Measurements from ENCODE around the gene ST3GAL4. TPM values are rescaled to one million over a fixed set of nuclear protein-coding genes. Genes with fewer than 3 reads are reported as not detected.

Gene ST3GAL4
- total RNA-seq, 1 donor from 2014 or later: 41.5 TPM

DNA sequence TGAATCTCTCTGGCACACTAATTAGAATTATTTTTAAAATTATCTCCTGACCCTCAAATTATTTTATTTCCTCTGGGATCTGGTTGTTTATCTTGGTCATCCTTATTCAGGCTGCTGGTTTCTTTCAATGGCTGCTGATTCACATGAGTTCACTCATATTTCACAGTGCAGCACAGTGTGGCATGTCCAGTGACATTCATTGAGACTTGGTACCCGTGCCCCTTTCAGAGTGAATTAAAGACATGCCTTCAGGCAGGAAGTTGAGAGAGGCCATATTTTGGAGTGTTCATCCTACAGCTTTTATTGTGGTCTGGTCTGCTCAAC lies 38.1 kb upstream of the ST3GAL4 start:
- TF ChIP-seq POLR2AphosphoS5 (IDR thresholded peaks at IDR 0.05; ENCODE audit: insufficient read depth in 1 of 2, low read depth in 1 of 2) (no peak), POLR2A (IDR thresholded peaks at IDR 0.05) (no peak)
- TF ChIP-seq, protein P1, sequence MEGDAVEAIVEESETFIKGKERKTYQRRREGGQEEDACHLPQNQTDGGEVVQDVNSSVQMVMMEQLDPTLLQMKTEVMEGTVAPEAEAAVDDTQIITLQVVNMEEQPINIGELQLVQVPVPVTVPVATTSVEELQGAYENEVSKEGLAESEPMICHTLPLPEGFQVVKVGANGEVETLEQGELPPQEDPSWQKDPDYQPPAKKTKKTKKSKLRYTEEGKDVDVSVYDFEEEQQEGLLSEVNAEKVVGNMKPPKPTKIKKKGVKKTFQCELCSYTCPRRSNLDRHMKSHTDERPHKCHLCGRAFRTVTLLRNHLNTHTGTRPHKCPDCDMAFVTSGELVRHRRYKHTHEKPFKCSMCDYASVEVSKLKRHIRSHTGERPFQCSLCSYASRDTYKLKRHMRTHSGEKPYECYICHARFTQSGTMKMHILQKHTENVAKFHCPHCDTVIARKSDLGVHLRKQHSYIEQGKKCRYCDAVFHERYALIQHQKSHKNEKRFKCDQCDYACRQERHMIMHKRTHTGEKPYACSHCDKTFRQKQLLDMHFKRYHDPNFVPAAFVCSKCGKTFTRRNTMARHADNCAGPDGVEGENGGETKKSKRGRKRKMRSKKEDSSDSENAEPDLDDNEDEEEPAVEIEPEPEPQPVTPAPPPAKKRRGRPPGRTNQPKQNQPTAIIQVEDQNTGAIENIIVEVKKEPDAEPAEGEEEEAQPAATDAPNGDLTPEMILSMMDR (IDR thresholded peaks at IDR 0.05): no peak
- no peaks in the 10 kb centered on the region for H3K27me3 ChIP-seq
- no peak for DNase-seq (ENCODE audit: extremely low spot score in 2 of 2)
- H3K9me3 ChIP-seq: no peaks in the 10 kb centered on the region
- intact Hi-C loops (cut with DNase I): no loop called here
- peak overlapping the region; percentile 86 for H3K27ac ChIP-seq
- no peaks in the 10 kb centered on the region for H3K36me3 ChIP-seq
- H3K4me1 ChIP-seq: peaks cover 30% of the 10 kb centered on the region
- peak overlapping the region; percentile 13 to 34 for H3K4me3 ChIP-seq

DNA sequence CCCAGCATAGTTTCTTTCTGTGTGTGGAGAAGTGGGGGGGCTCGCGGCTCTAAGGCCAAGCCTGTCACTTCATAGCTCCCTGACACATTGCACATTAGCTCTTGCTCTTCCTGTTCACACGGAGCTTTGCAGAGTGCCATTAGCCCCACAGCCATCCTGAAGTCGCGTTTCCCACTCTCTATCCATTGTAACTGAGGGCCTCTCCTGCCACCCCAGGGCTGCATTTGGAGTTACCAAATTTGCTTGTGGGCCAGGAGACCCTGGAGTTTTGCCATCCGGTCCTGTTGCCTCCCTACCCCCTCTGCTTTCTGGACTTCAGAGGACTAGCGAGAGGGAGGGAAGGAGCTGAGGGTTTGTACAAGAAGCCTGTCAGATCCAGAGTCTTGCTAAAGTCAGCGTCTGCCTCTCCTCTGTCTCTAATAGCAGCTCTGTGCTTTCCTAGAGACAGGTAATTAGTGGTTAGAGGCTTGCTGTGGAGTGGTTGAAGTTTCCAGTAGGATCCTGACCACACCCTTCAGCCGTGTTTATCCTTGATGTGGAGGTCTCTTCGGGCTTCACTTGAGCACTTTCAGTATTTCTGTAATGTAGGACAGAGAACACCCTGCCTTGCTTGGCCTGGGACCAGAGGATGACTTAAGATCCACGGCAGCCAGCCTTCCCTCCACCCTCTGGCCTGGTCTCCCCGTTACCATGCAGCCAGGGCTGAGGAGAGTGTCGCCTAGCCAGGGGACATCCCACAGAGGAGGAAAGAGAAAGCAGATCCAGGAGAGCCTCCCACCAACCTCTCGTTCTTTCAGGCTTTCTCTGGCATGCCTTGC lies 37.5 kb upstream of the ST3GAL4 start:
- intact Hi-C loops (cut with DNase I): no loop called here
- Histone ChIP-seq H3K4me3 (peak overlapping the region; percentile 13 to 34), H3K27me3 (no peaks in the 10 kb centered on the region), H3K4me1 (peaks cover 30% of the 10 kb centered on the region), H3K36me3 (no peaks in the 10 kb centered on the region), H3K27ac (peak overlapping the region; percentile 86), H3K9me3 (no peaks in the 10 kb centered on the region)
- TF ChIP-seq, protein P1 (IDR thresholded peaks at IDR 0.05): no peak
- peak; percentile 7 to 82 for TF ChIP-seq POLR2AphosphoS5 (IDR thresholded peaks at IDR 0.05; ENCODE audit: insufficient read depth in 1 of 2, low read depth in 1 of 2)
- TF ChIP-seq POLR2A (IDR thresholded peaks at IDR 0.05): no peak
- no peak for DNase-seq (ENCODE audit: extremely low spot score in 2 of 2)

- Histone ChIP-seq H3K36me3 (no peaks in the 10 kb centered on the region), H3K4me3 (peak overlapping the region; percentile 13 to 34), H3K4me1 (peaks cover 30% of the 10 kb centered on the region), H3K9me3 (no peaks in the 10 kb centered on the region), H3K27me3 (no peaks in the 10 kb centered on the region), H3K27ac (peak overlapping the region; percentile 86)
- peak in 1 of 2 donors; percentile 93 for DNase-seq (ENCODE audit: extremely low spot score in 2 of 2)
- TF ChIP-seq POLR2AphosphoS5 (IDR thresholded peaks at IDR 0.05; ENCODE audit: insufficient read depth in 1 of 2, low read depth in 1 of 2) (peak in 1 of 2 donors; percentile 57), POLR2A (IDR thresholded peaks at IDR 0.05) (no peak)
- intact Hi-C loops (cut with DNase I): no loop called here
Observed at GRCh38 chr11:126318574-126319373, 36.7 kb upstream of the ST3GAL4 start.

DNA sequence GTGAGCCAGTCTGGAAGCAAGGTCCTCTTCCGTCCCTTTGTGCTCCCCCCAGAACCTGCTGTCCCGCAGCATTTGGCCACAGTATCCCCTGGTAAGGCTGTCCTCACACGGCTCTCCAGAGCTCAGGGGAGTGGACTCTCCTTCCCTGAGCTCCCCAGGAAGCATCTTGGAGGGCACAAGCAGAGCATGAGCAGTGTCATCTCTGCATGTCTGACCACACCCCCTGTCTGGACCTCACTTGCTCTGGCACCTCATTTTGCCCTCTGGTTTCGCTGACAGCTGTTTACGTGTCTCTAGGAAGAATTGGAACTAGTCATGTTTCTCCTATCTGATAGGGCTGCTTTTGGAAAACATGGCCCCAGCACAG lies 36.1 kb upstream of the ST3GAL4 start:
- TF ChIP-seq, protein P1 (IDR thresholded peaks at IDR 0.05): no peak
- TF ChIP-seq POLR2A (IDR thresholded peaks at IDR 0.05) (no peak), POLR2AphosphoS5 (IDR thresholded peaks at IDR 0.05; ENCODE audit: insufficient read depth in 1 of 2, low read depth in 1 of 2) (no peak)
- peaks cover 30% of the 10 kb centered on the region for H3K4me1 ChIP-seq
- intact Hi-C loops (cut with DNase I): no loop called here
- H3K27me3 ChIP-seq: no peaks in the 10 kb centered on the region
- no peak for DNase-seq (ENCODE audit: extremely low spot score in 2 of 2)
- H3K9me3 ChIP-seq: no peaks in the 10 kb centered on the region
- no peak overlapping the region for H3K4me3 ChIP-seq
- peak overlapping the region; percentile 86 for H3K27ac ChIP-seq
- H3K36me3 ChIP-seq: no peaks in the 10 kb centered on the region

GRCh38 chr11:126322996-126323395 lies 32.5 kb upstream of the ST3GAL4 start:
- Histone ChIP-seq H3K4me1 (peaks cover 20% of the 10 kb centered on the region), H3K27me3 (no peaks in the 10 kb centered on the region), H3K4me3 (no peak overlapping the region), H3K27ac (no peak overlapping the region), H3K36me3 (no peaks in the 10 kb centered on the region), H3K9me3 (no peaks in the 10 kb centered on the region)
- TF ChIP-seq POLR2AphosphoS5 (IDR thresholded peaks at IDR 0.05; ENCODE audit: insufficient read depth in 1 of 2, low read depth in 1 of 2) (no peak), POLR2A (IDR thresholded peaks at IDR 0.05) (no peak)
- TF ChIP-seq, protein P1 (IDR thresholded peaks at IDR 0.05): no peak
- no peak for DNase-seq (ENCODE audit: extremely low spot score in 2 of 2)
- intact Hi-C loops (cut with DNase I): no loop called here
